Stimulated activated naive CD4-positive, alpha-beta T cell treated with Interleukin-2 at 50 U/mL for 16 hours (primary cell): ENCODE results near the gene ABCA5.

ENCODE experiments used
- DNase-seq: peaks from one replicate; lab custom pipeline; 2025; lab: John Stamatoyannopoulos, UW

Gene ABCA5

GRCh38 chr17:69254187-69254586, 72.7 kb downstream of the ABCA5 start:
- no peak for DNase-seq

- no peak for DNase-seq
Measured at GRCh38 chr17:69250641-69251040, 76.3 kb downstream of the ABCA5 start.

GRCh38 chr17:69246726-69247375, 80.1 kb downstream of the ABCA5 start:
- DNase-seq: no peak

- DNase-seq: no peak
Measured at GRCh38 chr17:69246202-69246601, 80.7 kb downstream of the ABCA5 start.

- no peak for DNase-seq
Measured at GRCh38 chr17:69245617-69246016, 81.3 kb downstream of the ABCA5 start.

GRCh38 chr17:69239611-69240600, 87.0 kb downstream of the ABCA5 start:
- no peak for DNase-seq

- DNase-seq: no peak
Measured at GRCh38 chr17:69236946-69237345, 90.0 kb downstream of the ABCA5 start.

GRCh38 chr17:69236464-69236863, 90.5 kb downstream of the ABCA5 start:
- DNase-seq: no peak

- DNase-seq: peak; percentile 26
Measured at GRCh38 chr17:69235338-69236058, 91.4 kb downstream of the ABCA5 start.

GRCh38 chr17:69232650-69233049, 94.3 kb downstream of the ABCA5 start:
- no peak for DNase-seq

GRCh38 chr17:69231521-69231920, 95.4 kb downstream of the ABCA5 start:
- no peak for DNase-seq

GRCh38 chr17:69230939-69231338, 96.0 kb downstream of the ABCA5 start:
- no peak for DNase-seq

GRCh38 chr17:69228576-69228975, 98.4 kb downstream of the ABCA5 start, which contains the start of gene ABCA10:
Gene ABCA10 (minus strand): TSS chr17:69228824. CDS start chr17:69225358, 3,466 bp downstream.
- no peak for DNase-seq

- DNase-seq: no peak
Measured at GRCh38 chr17:69228018-69228417, 98.9 kb downstream of the ABCA5 start.

GRCh38 chr17:69227541-69227940, 99.4 kb downstream of the ABCA5 start:
- DNase-seq: no peak

GRCh38 chr17:69223809-69224208, 103.1 kb downstream of the ABCA5 start:
- no peak for DNase-seq

- no peak for DNase-seq
Measured at GRCh38 chr17:69222707-69223258, 104.2 kb downstream of the ABCA5 start.

GRCh38 chr17:69220098-69220497, 106.8 kb downstream of the ABCA5 start:
- no peak for DNase-seq

- DNase-seq: no peak
Measured at GRCh38 chr17:69218986-69219385, 107.9 kb downstream of the ABCA5 start.

GRCh38 chr17:69213059-69213813, 113.7 kb downstream of the ABCA5 start:
- DNase-seq: no peak

GRCh38 chr17:69208640-69209039, 118.3 kb downstream of the ABCA5 start:
- DNase-seq: no peak
